ENCODE measurements around the gene ARL13B. TPM values are rescaled to one million over a fixed set of nuclear protein-coding genes. Genes with fewer than 3 reads are reported as not detected.
A peak's percentile ranks its signal among the peaks of the same experiment; 100 is the strongest.
"Not testable (repeated sequence)": the region's sequence is repeated elsewhere in the genome, so short reads cannot be mapped to it uniquely, and the experiment has no call there.

ARL13B gene
- total RNA-seq, 1 donor from 2014 or later, result 12.2 TPM

- no peak for DNase-seq (ENCODE audit: low spot score)
- Mint-ChIP-seq H3K4me1 (ENCODE audit: low read depth) (no peaks in the 10 kb centered on the region), H3K27ac (ENCODE audit: unreplicated experiment) (no peak overlapping the region), H3K27me3 (ENCODE audit: low read depth) (no peaks in the 10 kb centered on the region), H3K36me3 (ENCODE audit: low read depth) (peaks cover 6% of the 10 kb centered on the region), H3K4me3 (ENCODE audit: unreplicated experiment) (no peak overlapping the region), H3K9me3 (ENCODE audit: low read depth) (peaks cover 4% of the 10 kb centered on the region)
- TF ChIP-seq, protein P1, sequence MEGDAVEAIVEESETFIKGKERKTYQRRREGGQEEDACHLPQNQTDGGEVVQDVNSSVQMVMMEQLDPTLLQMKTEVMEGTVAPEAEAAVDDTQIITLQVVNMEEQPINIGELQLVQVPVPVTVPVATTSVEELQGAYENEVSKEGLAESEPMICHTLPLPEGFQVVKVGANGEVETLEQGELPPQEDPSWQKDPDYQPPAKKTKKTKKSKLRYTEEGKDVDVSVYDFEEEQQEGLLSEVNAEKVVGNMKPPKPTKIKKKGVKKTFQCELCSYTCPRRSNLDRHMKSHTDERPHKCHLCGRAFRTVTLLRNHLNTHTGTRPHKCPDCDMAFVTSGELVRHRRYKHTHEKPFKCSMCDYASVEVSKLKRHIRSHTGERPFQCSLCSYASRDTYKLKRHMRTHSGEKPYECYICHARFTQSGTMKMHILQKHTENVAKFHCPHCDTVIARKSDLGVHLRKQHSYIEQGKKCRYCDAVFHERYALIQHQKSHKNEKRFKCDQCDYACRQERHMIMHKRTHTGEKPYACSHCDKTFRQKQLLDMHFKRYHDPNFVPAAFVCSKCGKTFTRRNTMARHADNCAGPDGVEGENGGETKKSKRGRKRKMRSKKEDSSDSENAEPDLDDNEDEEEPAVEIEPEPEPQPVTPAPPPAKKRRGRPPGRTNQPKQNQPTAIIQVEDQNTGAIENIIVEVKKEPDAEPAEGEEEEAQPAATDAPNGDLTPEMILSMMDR (IDR thresholded peaks at IDR 0.05), result no peak
Observed at GRCh38 chr3:93961026-93961425, 18.9 kb upstream of the ARL13B start.

- DNase-seq (ENCODE audit: low spot score), result no peak
- Mint-ChIP-seq H3K4me1 (ENCODE audit: low read depth) (no peaks in the 10 kb centered on the region), H3K9me3 (ENCODE audit: low read depth) (peaks cover 4% of the 10 kb centered on the region), H3K36me3 (ENCODE audit: low read depth) (peaks cover 6% of the 10 kb centered on the region), H3K27ac (ENCODE audit: unreplicated experiment) (no peak overlapping the region), H3K27me3 (ENCODE audit: low read depth) (no peaks in the 10 kb centered on the region), H3K4me3 (ENCODE audit: unreplicated experiment) (no peak overlapping the region)
- TF ChIP-seq, protein P1 (IDR thresholded peaks at IDR 0.05), result no peak
Observed at GRCh38 chr3:93961489-93961888, 18.5 kb upstream of the ARL13B start.

- no peak for DNase-seq (ENCODE audit: low spot score)
- H3K9me3 Mint-ChIP-seq (ENCODE audit: low read depth), result peaks cover 4% of the 10 kb centered on the region
- H3K4me3 Mint-ChIP-seq (ENCODE audit: unreplicated experiment), result no peak overlapping the region
- peaks cover 6% of the 10 kb centered on the region for H3K36me3 Mint-ChIP-seq (ENCODE audit: low read depth)
- no peaks in the 10 kb centered on the region for H3K4me1 Mint-ChIP-seq (ENCODE audit: low read depth)
- TF ChIP-seq, protein P1 (IDR thresholded peaks at IDR 0.05), result no peak
- no peaks in the 10 kb centered on the region for H3K27me3 Mint-ChIP-seq (ENCODE audit: low read depth)
- no peak overlapping the region for H3K27ac Mint-ChIP-seq (ENCODE audit: unreplicated experiment)
Observed at GRCh38 chr3:93962798-93963197, 17.2 kb upstream of the ARL13B start.

DNA sequence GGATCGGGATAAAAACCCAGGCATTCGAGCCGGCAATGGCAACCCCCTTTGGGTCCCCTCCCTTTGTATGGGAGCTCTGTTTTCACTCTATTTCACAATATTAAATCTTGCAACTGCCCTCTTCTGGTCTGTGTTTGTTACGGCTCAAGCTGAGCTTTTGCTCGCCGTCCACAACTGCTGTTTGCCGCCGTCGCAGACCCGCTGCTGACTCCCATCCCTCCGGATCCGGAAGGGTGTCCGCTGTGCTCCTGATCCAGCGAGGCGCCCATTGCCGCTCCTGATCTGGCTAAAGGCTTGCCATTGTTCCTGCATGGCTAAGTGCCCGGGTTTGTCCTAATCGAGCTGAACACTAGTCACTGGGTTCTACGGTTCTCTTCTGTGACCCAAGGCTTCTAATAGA is 14.8 kb upstream of the ARL13B start:
- H3K27ac Mint-ChIP-seq (ENCODE audit: unreplicated experiment); DNase-seq (ENCODE audit: low spot score); H3K27me3 Mint-ChIP-seq (ENCODE audit: low read depth); H3K9me3 Mint-ChIP-seq (ENCODE audit: low read depth); H3K4me3 Mint-ChIP-seq (ENCODE audit: unreplicated experiment); H3K36me3 Mint-ChIP-seq (ENCODE audit: low read depth): not testable (repeated sequence)
- peaks cover 20% of the 10 kb centered on the region for H3K4me1 Mint-ChIP-seq (ENCODE audit: low read depth)

DNA sequence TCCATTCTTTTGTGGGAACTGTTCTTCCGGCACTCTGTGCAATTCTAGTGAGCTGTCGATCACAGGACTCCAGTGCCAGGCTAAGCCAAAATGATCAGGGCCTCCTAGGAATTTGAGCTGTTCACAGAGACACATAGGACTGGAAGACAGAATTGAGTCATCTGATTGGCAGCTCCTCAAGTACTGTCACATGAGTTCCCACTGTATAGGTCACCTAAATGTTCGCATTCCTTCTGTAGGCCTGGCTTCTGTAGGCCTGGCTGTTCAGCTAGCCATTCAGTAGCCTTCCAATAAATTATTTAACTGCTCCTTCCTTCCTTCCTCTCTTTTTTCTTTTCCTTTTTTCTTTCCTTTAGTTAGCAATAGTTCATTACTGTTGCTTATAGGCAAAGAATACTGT is 10.5 kb upstream of the ARL13B start:
- peak overlapping the region; percentile 87 for H3K27ac Mint-ChIP-seq (ENCODE audit: unreplicated experiment)
- no peak for DNase-seq (ENCODE audit: low spot score)
- TF ChIP-seq, protein P1 (IDR thresholded peaks at IDR 0.05), result no peak
- peaks cover 4% of the 10 kb centered on the region for H3K9me3 Mint-ChIP-seq (ENCODE audit: low read depth)
- H3K4me1 Mint-ChIP-seq (ENCODE audit: low read depth), result peaks cover 32% of the 10 kb centered on the region
- no peak overlapping the region for H3K4me3 Mint-ChIP-seq (ENCODE audit: unreplicated experiment)
- no peaks in the 10 kb centered on the region for H3K36me3 Mint-ChIP-seq (ENCODE audit: low read depth)
- no peaks in the 10 kb centered on the region for H3K27me3 Mint-ChIP-seq (ENCODE audit: low read depth)

DNA sequence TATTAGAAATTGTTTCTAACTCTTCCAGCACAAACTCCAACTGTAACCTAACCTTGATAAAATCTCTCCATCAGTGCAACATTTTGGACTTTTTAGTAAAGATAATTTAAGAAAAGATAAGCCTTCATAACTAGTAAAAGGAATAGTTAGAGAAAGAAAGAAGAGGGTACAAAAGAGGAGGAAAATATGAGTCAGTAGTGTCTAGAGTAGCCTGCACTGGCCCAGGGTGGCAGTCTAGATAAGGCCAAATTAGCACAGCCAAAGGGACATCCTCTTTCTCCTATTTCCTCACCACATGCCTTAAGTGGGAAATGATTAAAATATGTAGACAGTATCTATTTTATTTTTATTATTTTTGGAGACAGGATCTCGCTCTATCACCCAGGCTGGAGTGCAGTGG is 10.0 kb upstream of the ARL13B start:
- no peaks in the 10 kb centered on the region for H3K9me3 Mint-ChIP-seq (ENCODE audit: low read depth)
- peak overlapping the region; percentile 87 for H3K27ac Mint-ChIP-seq (ENCODE audit: unreplicated experiment)
- TF ChIP-seq, protein P1 (IDR thresholded peaks at IDR 0.05), result no peak
- H3K27me3 Mint-ChIP-seq (ENCODE audit: low read depth), result no peaks in the 10 kb centered on the region
- peaks cover 32% of the 10 kb centered on the region for H3K4me1 Mint-ChIP-seq (ENCODE audit: low read depth)
- no peaks in the 10 kb centered on the region for H3K36me3 Mint-ChIP-seq (ENCODE audit: low read depth)
- DNase-seq (ENCODE audit: low spot score), result no peak
- no peak overlapping the region for H3K4me3 Mint-ChIP-seq (ENCODE audit: unreplicated experiment)
